Natural killer cell (primary cell): ENCODE measurements around the gene XIRP1. TPM values are rescaled to one million over a fixed set of nuclear protein-coding genes. Genes with fewer than 3 reads are reported as not detected.

Experiments used
- ATAC-seq, 3 donors: fragments of 150-1000 bp in 2 of 3; fragments of 200-7000 bp in 1 of 3; cut with Tn5 transposase; 1 replicate in 1 of 3; 2 replicates in 2 of 3; pipeline ENCODE4 v1.10.0; 2021; ENCODE audit warnings: mild to moderate bottlenecking in 2 of 3, moderate library complexity in 2 of 3
- DNase-seq, 2 donors: peaks; one replicate each; pipeline versions ENCODE4 v3.0.0 to v3.0.0-alpha.2; 2013 to 2021; ENCODE audit warnings: mixed read lengths in 1 of 2
- H3K27ac ChIP-seq: one replicate; pipeline ENCODE4 v1.5.1; 2013; ENCODE audit warnings: mild to moderate bottlenecking, low read length
- H3K27me3 ChIP-seq: one replicate; pipeline ENCODE4 v1.6.1; 2013; ENCODE audit warnings: low read length; ENCODE audit not compliant: control insufficient read depth, insufficient read depth
- H3K36me3 ChIP-seq: one replicate; pipeline ENCODE4 v1.6.1; 2013; ENCODE audit warnings: low read length; ENCODE audit not compliant: control insufficient read depth, insufficient read depth
- H3K4me1 ChIP-seq: one replicate; pipeline ENCODE4 v1.6.1; 2013; ENCODE audit warnings: low read length; ENCODE audit not compliant: control insufficient read depth, insufficient read depth
- H3K4me3 ChIP-seq: one replicate; pipeline ENCODE4 v1.5.1; 2013; ENCODE audit warnings: low read length
- H3K9me3 ChIP-seq: one replicate; pipeline ENCODE4 v1.6.1; 2013; ENCODE audit warnings: low read length; ENCODE audit not compliant: control insufficient read depth, insufficient read depth
- H3K27ac Mint-ChIP-seq, 2 donors: one replicate each; pipeline ENCODE4 v1.8.0; 2022; ENCODE audit warnings: mild to moderate bottlenecking in 2 of 2, mixed read lengths in 2 of 2, moderate library complexity in 1 of 2
- H3K27me3 Mint-ChIP-seq, 2 donors: one replicate each; pipeline ENCODE4 v1.8.0; 2022; ENCODE audit warnings: low read depth in 2 of 2, mixed read lengths in 2 of 2
- H3K36me3 Mint-ChIP-seq: one replicate; pipeline ENCODE4 v1.8.0; 2022; ENCODE audit warnings: mixed read lengths
- H3K4me1 Mint-ChIP-seq, 2 donors: one replicate each; pipeline ENCODE4 v1.8.0; 2022; ENCODE audit warnings: mixed read lengths in 2 of 2
- H3K4me3 Mint-ChIP-seq: one replicate; pipeline ENCODE4 v1.8.0; 2022; ENCODE audit warnings: mild to moderate bottlenecking, moderate library complexity, mixed read lengths
- H3K9me3 Mint-ChIP-seq, 2 donors: one replicate each; pipeline ENCODE4 v1.8.0; 2022; ENCODE audit warnings: mixed read lengths in 2 of 2
- CTCF ChIP-seq: fragments of 200-600 bp; IDR thresholded peaks from one replicate; pipeline ENCODE4 v1.8.0; 2022; ENCODE audit warnings: antibody characterized with exemption
- WGBS: methylation state at CpG from one replicate; pipeline ENCODE4 v1.1.7; 2013; ENCODE audit warnings: missing lambda C conversion rate; ENCODE audit not compliant: insufficient coverage; 5-methylcytosine and 5-hydroxymethylcytosine counted together
- intact Hi-C: fragments of 100-400 bp; cut with micrococcal nuclease; formaldehyde crosslinking; loops from one replicate; pipeline ENCODE4 v1.14.2; 2022
- total RNA-seq, 4 donors: library from RNA; stranded (reverse); fragments of 120-200 nt in 1 of 4; gene quantifications; one replicate each; pipeline versions ENCODE4 v1.2.3 to v1.2.4, GENCODE V29; 2013 to 2022

Gene XIRP1
- total RNA-seq, 3 donors from 2014 or later (not counting 1 experiment from before 2014, with no cell fraction given), result 0.14 to 0.40 (median 0.24) TPM

DNA sequence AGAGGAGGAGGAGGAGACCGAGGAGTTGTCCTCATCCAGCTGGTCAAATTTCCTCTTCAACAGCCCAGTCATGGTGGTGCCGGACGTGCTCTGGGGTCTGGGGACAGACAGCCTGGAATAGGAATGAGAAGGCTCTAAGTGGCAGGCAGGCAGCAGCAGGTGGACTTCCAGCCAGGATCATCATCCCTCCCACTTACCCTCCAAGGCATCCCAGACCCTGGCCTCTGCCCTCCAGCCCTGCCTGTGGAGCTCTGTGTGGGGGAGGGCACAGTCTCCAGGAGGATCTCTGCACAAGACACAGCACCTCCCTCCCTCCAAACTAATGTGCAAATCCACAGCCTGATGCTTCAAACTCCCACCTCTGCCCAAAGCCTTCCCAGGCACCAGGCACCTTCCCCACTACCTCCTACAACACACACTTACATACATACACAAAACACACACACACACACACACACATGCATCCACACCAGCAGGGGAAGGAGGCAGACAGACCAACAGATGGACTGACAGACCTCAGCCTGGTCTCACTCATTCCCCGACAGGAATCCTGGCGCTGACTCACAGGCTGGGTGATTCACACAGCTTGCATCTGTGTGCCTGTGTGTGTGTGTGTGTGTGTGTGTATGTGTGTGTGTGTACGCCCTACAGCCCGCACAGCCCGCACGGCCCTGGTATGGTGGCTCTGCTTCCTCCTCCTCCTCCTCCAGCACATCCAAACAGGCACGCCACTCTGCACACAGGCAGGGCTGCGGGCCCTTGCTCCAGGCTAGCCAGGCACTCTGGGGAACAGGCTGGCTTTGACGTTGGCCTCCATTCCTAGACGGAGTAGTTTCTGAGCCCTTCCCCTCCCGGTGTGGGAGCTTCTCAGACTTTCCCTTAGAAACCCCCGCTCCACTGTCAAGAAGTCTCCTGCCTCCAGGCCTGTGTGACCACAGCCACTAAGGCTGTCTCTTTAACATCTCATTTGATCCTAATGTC lies 45.5 kb downstream of the XIRP1 start:
- 24% methylated on average over 10 of the region's 15 CpGs for WGBS
- intact Hi-C loops, result no loop called here
- Mint-ChIP-seq H3K4me3 (peak overlapping the region; percentile 96), H3K27me3 (no peaks in the 10 kb centered on the region), H3K9me3 (no peaks in the 10 kb centered on the region), H3K36me3 (peaks cover 6% of the 10 kb centered on the region), H3K27ac (peak overlapping the region; percentile 97 to 99), H3K4me1 (peaks cover 64 to 67% of the 10 kb centered on the region in 2 donors)
- H3K36me3 ChIP-seq, result peaks cover 44% of the 10 kb centered on the region
- H3K9me3 ChIP-seq, result no peaks in the 10 kb centered on the region
- H3K4me1 ChIP-seq, result peaks cover 65% of the 10 kb centered on the region
- peak overlapping the region; percentile 68 for H3K27ac ChIP-seq
- peak; percentile 64 to 68 for DNase-seq
- peak; percentile 36 to 58 (median 41) for ATAC-seq
- TF ChIP-seq CTCF, result no peak
- H3K27me3 ChIP-seq, result no peaks in the 10 kb centered on the region
- H3K4me3 ChIP-seq, result no peak overlapping the region

GRCh38 chr3:39146083-39146501 lies 46.3 kb downstream of the XIRP1 start:
- Histone ChIP-seq H3K4me1 (peaks cover 65% of the 10 kb centered on the region), H3K4me3 (no peak overlapping the region), H3K27me3 (no peaks in the 10 kb centered on the region), H3K9me3 (no peaks in the 10 kb centered on the region), H3K27ac (no peak overlapping the region), H3K36me3 (peaks cover 51% of the 10 kb centered on the region)
- Mint-ChIP-seq H3K4me3 (peak overlapping the region; percentile 79), H3K9me3 (no peaks in the 10 kb centered on the region), H3K27ac (peak overlapping the region; percentile 97 to 99), H3K4me1 (peaks cover 56 to 65% of the 10 kb centered on the region in 2 donors), H3K36me3 (peaks cover 6% of the 10 kb centered on the region), H3K27me3 (no peaks in the 10 kb centered on the region)
- peak in 1 of 2 donors; percentile 28 for DNase-seq
- WGBS, result 76% methylated on average over 11 of the region's 11 CpGs
- intact Hi-C loops, result no loop called here
- no peak for TF ChIP-seq CTCF
- no peak for ATAC-seq

- peak overlapping the region; percentile 48 to 72 for H3K27ac Mint-ChIP-seq
- TF ChIP-seq CTCF, result no peak
- peak overlapping the region; percentile 65 for H3K4me3 Mint-ChIP-seq
- H3K4me1 Mint-ChIP-seq, result peaks cover 48 to 60% of the 10 kb centered on the region in 2 donors
- Histone ChIP-seq H3K36me3 (peaks cover 51% of the 10 kb centered on the region), H3K27me3 (no peaks in the 10 kb centered on the region), H3K27ac (no peak overlapping the region), H3K9me3 (no peaks in the 10 kb centered on the region), H3K4me1 (peaks cover 54% of the 10 kb centered on the region), H3K4me3 (no peak overlapping the region)
- no peaks in the 10 kb centered on the region for H3K27me3 Mint-ChIP-seq
- intact Hi-C loops, result no loop called here
- no peak for ATAC-seq
- no peak for DNase-seq
- H3K9me3 Mint-ChIP-seq, result no peaks in the 10 kb centered on the region
- H3K36me3 Mint-ChIP-seq, result peaks cover 12% of the 10 kb centered on the region
- 96% methylated on average over 22 of the region's 23 CpGs for WGBS
Observed at GRCh38 chr3:39144748-39145380, 47.5 kb downstream of the XIRP1 start.
